Calu3 (cell line): ENCODE results near the gene NXPE3. TPM values are rescaled to one million over a fixed set of nuclear protein-coding genes. Genes with fewer than 3 reads are reported as not detected.

Experiments
- BruUV-seq: library from RNA; stranded (reverse); fragments of 400-500 nt; replicated peaks from 2 replicates; lab custom pipeline; 2021; lab: Mats Ljungman, UMichigan
- CTCF ChIA-PET: fragments of 300-600 bp; sonication (Branson Sonifier 250); formaldehyde crosslinking; loops from one replicate; lab custom pipeline; 2022; ENCODE audit warnings: antibody characterized with exemption; lab: Charles Lee
- DNase-seq: peaks from one replicate; pipeline ENCODE4 v3.0.0; 2022
- H3K27ac Mint-ChIP-seq: one replicate; pipeline ENCODE4 v1.8.0; 2022; ENCODE audit warnings: mixed read lengths; ENCODE audit not compliant: unreplicated experiment
- H3K27me3 Mint-ChIP-seq: one replicate; pipeline ENCODE4 v1.8.0; 2022; ENCODE audit warnings: mixed read lengths; ENCODE audit not compliant: unreplicated experiment
- H3K36me3 Mint-ChIP-seq: one replicate; pipeline ENCODE4 v1.8.0; 2022; ENCODE audit warnings: mild to moderate bottlenecking, moderate library complexity, mixed read lengths; ENCODE audit not compliant: insufficient read depth, unreplicated experiment
- H3K4me1 Mint-ChIP-seq: one replicate; pipeline ENCODE4 v1.8.0; 2022; ENCODE audit warnings: mild to moderate bottlenecking, low read depth, mixed read lengths; ENCODE audit not compliant: unreplicated experiment
- H3K4me3 Mint-ChIP-seq: one replicate; pipeline ENCODE4 v1.8.0; 2022; ENCODE audit warnings: mild to moderate bottlenecking, low read depth, moderate library complexity, mixed read lengths; ENCODE audit not compliant: unreplicated experiment
- H3K9me3 Mint-ChIP-seq: one replicate; pipeline ENCODE4 v1.8.0; 2022; ENCODE audit warnings: low read depth, mixed read lengths; ENCODE audit not compliant: unreplicated experiment
- CTCF ChIP-seq: fragments of 200-600 bp; IDR thresholded peaks from one replicate; pipeline ENCODE4 v1.8.0; 2022; ENCODE audit warnings: antibody characterized with exemption; ENCODE audit not compliant: unreplicated experiment
- intact Hi-C: fragments of 100-400 bp; cut with micrococcal nuclease; formaldehyde crosslinking; loops from one replicate; pipeline ENCODE4 v1.10.0; 2022; ENCODE audit not compliant: unreplicated experiment
- total RNA-seq: library from RNA; stranded (reverse); gene quantifications from 2 replicates; pipeline ENCODE4 v1.2.3, GENCODE V29; 2022

Gene NXPE3
- total RNA-seq, 1 experiment from 2014 or later = 3.0 TPM

- no peak overlapping the region for H3K27ac Mint-ChIP-seq
- CTCF ChIA-PET = interaction anchor here (1.4 kb wide), 1 partner anchor 421 kb away, joined by 4 read pairs; no protein-coding TSS in a partner anchor
- no peaks in the 10 kb centered on the region for H3K36me3 Mint-ChIP-seq
- TF ChIP-seq CTCF = no peak
- H3K4me3 Mint-ChIP-seq = no peak overlapping the region
- BruUV-seq = no TSS peak
- H3K9me3 Mint-ChIP-seq = no peaks in the 10 kb centered on the region
- no peaks in the 10 kb centered on the region for H3K4me1 Mint-ChIP-seq
- DNase-seq = no peak
- intact Hi-C loops = loop anchor here (10.0 kb wide), 1 partner anchor 109 kb away; no protein-coding TSS in a partner anchor
- no peaks in the 10 kb centered on the region for H3K27me3 Mint-ChIP-seq
Observed at GRCh38 chr3:101803939-101804338, 24.9 kb downstream of the NXPE3 start.

- no peaks in the 10 kb centered on the region for H3K36me3 Mint-ChIP-seq
- intact Hi-C loops = loop anchor here (5.0 to 10.0 kb wide), 2 partner anchors 112 to 721 kb away; no protein-coding TSS in a partner anchor
- H3K27ac Mint-ChIP-seq = no peak overlapping the region
- no peak for DNase-seq
- CTCF ChIA-PET = no interaction called here
- no peaks in the 10 kb centered on the region for H3K27me3 Mint-ChIP-seq
- no peak for TF ChIP-seq CTCF
- H3K4me1 Mint-ChIP-seq = no peaks in the 10 kb centered on the region
- no peak overlapping the region for H3K4me3 Mint-ChIP-seq
- BruUV-seq = no TSS peak
- no peaks in the 10 kb centered on the region for H3K9me3 Mint-ChIP-seq
Observed at GRCh38 chr3:101806491-101806890, 27.5 kb downstream of the NXPE3 start.

DNA sequence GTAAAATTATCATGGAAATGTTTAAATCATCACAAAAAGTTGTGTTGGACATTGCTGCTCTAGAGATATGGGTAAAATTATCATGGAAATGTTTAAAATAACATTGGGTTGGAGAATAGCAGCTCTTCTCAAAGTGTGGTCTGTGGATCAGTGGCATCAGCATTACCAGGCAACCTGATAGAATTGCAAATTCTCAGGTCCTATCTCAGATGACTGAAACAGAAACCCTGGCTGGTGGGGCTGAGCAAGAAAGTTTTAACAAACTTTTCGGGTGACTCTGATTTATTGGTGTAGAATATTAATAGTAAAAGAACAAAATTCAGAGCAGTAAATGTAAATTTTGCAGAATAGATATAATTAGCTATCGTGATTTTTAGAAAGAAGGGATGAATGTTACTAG lies 28.9 kb downstream of the NXPE3 start:
- TF ChIP-seq CTCF = no peak

GRCh38 chr3:101809178-101810021 lies 30.4 kb downstream of the NXPE3 start:
- no peak overlapping the region for H3K4me3 Mint-ChIP-seq
- intact Hi-C loops = loop anchor here (1.0 to 10.0 kb wide), 6 partner anchors 38 to 718 kb away; partner anchors contain the start of gene NFKBIZ
- no TSS peak for BruUV-seq
- no peaks in the 10 kb centered on the region for H3K9me3 Mint-ChIP-seq
- H3K4me1 Mint-ChIP-seq = no peaks in the 10 kb centered on the region
- H3K27me3 Mint-ChIP-seq = no peaks in the 10 kb centered on the region
- H3K36me3 Mint-ChIP-seq = no peaks in the 10 kb centered on the region
- CTCF ChIA-PET = interaction anchor here (0.7 to 4.4 kb wide), 2 partner anchors 416 to 727 kb away, joined by 3 to 29 read pairs; no protein-coding TSS in a partner anchor
- DNase-seq = peak; percentile 34
- peak; percentile 47 for TF ChIP-seq CTCF
- no peak overlapping the region for H3K27ac Mint-ChIP-seq

More for the DNA sequence above, 28.9 kb downstream of the NXPE3 start:
- intact Hi-C loops = loop anchor here (5.0 to 10.0 kb wide), 2 partner anchors 113 to 719 kb away; no protein-coding TSS in a partner anchor
- no TSS peak for BruUV-seq
- Mint-ChIP-seq H3K4me1 (no peaks in the 10 kb centered on the region), H3K27ac (no peak overlapping the region), H3K27me3 (no peaks in the 10 kb centered on the region), H3K9me3 (no peaks in the 10 kb centered on the region), H3K4me3 (no peak overlapping the region), H3K36me3 (no peaks in the 10 kb centered on the region)
- CTCF ChIA-PET = interaction anchor here (1.0 kb wide), 1 partner anchor 417 kb away, joined by 3 read pairs; no protein-coding TSS in a partner anchor
- no peak for DNase-seq
